ENCODE results near the gene CHID1.

Gene CHID1

GRCh38 chr11:933142-933851 lies 22.7 kb upstream of the CHID1 start:
- DNase-seq (ENCODE audit: low spot score), result no peak

GRCh38 chr11:932435-932834 lies 21.8 kb upstream of the CHID1 start:
- no peak for DNase-seq (ENCODE audit: low spot score)

GRCh38 chr11:931385-931784 lies 20.8 kb upstream of the CHID1 start:
- peak; percentile 56 for DNase-seq (ENCODE audit: low spot score)

- no peak for DNase-seq (ENCODE audit: low spot score)
Observed at GRCh38 chr11:929405-929804, 18.8 kb upstream of the CHID1 start.

GRCh38 chr11:928786-929185 lies 18.2 kb upstream of the CHID1 start:
- DNase-seq (ENCODE audit: low spot score), result no peak

- no peak for DNase-seq (ENCODE audit: low spot score)
Observed at GRCh38 chr11:927871-928270, 17.3 kb upstream of the CHID1 start.

GRCh38 chr11:926341-926916 lies 15.8 kb upstream of the CHID1 start:
- DNase-seq (ENCODE audit: low spot score), result no peak

- peak; percentile 62 for DNase-seq (ENCODE audit: low spot score)
Observed at GRCh38 chr11:925496-926301, 15.1 kb upstream of the CHID1 start, which contains the start of gene AP2A2. Gene AP2A2 (plus strand): TSS chr11:925870. CDS start chr11:926022, 152 bp downstream.

GRCh38 chr11:925158-925495 lies 14.5 kb upstream of the CHID1 start:
- DNase-seq (ENCODE audit: low spot score), result no peak

GRCh38 chr11:924406-925157 lies 14.0 kb upstream of the CHID1 start:
- DNase-seq (ENCODE audit: low spot score), result no peak

- no peak for DNase-seq (ENCODE audit: low spot score)
Observed at GRCh38 chr11:923691-924405, 13.2 kb upstream of the CHID1 start.

GRCh38 chr11:921921-922678 lies 11.5 kb upstream of the CHID1 start:
- no peak for DNase-seq (ENCODE audit: low spot score)

- DNase-seq (ENCODE audit: low spot score), result no peak
Observed at GRCh38 chr11:917426-917825, 6.8 kb upstream of the CHID1 start.

- DNase-seq (ENCODE audit: low spot score), result peak; percentile 31
Observed at GRCh38 chr11:914747-915501, 4.3 kb upstream of the CHID1 start.

GRCh38 chr11:914204-914603 lies 3.6 kb upstream of the CHID1 start:
- no peak for DNase-seq (ENCODE audit: low spot score)

- DNase-seq (ENCODE audit: low spot score), result no peak
Observed at GRCh38 chr11:913043-913442, 2.4 kb upstream of the CHID1 start.

GRCh38 chr11:912266-912665 lies 1.7 kb upstream of the CHID1 start:
- no peak for DNase-seq (ENCODE audit: low spot score)

GRCh38 chr11:911890-912219 lies 1.2 kb upstream of the CHID1 start:
- DNase-seq (ENCODE audit: low spot score), result no peak

GRCh38 chr11:911031-911889 lies 650 bp upstream of the CHID1 start:
- no peak for DNase-seq (ENCODE audit: low spot score)

All from pons (tissue), 1 donor.